Anterior cingulate cortex (tissue), 58 donors: ENCODE results near the gene MGAT2.
"Not testable (repeated sequence)": the region's sequence is repeated elsewhere in the genome, so short reads cannot be mapped to it uniquely, and the experiment has no call there.

ENCODE experiments used
- DNase-seq, 58 donors: peaks; one replicate each; lab custom pipeline; 2025; lab: John Stamatoyannopoulos, UW

Gene MGAT2

GRCh38 chr14:49641697-49642129 lies 21.1 kb downstream of the MGAT2 start:
- DNase-seq, result peak in 7 of 58 donors; percentile 5 to 32 (median 12)

GRCh38 chr14:49642163-49642562 lies 21.6 kb downstream of the MGAT2 start:
- no peak for DNase-seq

DNA sequence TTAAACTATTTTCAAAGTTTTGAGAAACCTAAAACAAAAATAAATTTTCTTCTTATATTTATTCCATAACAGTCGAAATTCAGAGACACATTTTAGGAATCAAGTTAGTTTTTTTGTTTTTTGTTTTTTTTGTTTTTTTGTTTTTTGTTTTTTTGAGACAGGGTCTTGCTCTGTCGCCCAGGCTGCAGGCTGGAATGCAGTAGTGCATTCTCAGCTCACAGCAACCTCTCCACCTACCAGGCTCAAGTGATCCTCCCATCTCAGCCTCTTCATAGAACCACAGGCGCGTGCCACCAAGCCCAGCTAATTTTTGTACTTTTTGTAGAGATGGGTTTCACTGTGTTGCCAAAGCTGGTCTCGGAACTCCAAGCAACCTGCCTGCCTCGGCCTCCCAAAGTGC lies 32.9 kb downstream of the MGAT2 start:
- DNase-seq, result no peak

- no peak for DNase-seq
Observed at GRCh38 chr14:49654511-49654910, 33.9 kb downstream of the MGAT2 start.

GRCh38 chr14:49657500-49657899 lies 36.9 kb downstream of the MGAT2 start:
- DNase-seq, result not testable (repeated sequence)

DNA sequence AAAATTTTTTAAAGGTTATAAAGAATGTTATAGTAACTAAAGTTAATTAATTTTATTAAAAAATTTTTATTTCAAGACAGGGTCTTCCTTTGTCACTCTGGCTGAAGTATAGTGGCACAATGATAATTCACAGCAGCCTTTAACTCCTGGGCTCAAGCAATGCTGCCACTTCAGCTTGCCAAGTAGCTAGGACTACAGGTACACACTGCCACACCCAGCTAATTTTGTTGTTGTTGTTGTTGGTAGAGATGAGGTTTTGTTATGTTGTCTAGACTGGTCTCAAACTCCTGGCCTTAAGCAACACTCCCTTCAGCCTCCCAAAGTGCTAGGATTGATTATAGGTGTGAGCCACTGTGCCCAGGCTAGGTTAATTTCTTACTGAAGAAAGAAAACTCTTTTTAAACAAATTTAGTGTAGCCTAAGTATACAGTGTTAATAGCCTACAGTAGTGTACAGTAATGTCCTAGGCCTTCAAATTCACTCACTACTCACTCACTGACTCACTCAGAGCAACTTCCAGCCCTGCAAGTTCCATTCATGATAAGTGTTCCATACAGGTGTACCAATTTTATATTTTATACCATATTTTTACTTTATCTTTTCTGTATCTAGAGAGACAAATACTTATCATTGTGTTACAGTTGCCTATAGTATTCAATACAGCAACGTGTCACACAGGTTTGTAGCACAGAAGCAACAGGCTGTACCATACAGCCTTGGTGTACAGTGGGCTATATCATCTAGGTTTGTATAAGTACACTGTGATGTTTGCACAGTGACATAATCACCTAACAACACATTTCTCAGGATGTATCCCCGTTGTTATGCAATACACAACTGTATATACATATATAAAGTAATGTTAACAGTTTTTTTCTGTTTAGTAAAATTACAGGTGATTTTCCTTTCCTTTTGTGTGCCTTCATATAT lies 39.2 kb downstream of the MGAT2 start:
- DNase-seq, result no peak

DNA sequence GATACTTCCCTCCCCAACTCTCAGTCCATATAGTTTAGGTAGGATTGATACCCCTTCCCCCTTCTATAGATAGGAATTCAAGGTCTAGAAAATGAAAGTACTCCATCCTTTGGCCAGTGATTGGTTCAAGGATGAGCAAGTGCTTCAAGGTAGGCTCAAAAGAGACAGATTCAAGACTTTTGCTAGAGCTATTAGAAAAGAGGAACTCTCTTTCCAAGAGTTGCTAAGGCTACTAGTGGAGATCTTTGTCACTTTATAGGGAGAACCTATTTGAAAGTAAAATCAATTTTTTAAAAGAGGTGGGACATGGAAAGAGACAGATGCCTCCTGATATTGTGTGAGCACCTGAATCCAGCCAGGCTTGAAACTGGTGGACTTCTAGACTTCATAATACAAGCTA lies 49.9 kb downstream of the MGAT2 start:
- no peak for DNase-seq
